ENCODE measurements around the gene DNAAF9. TPM values are rescaled to one million over a fixed set of nuclear protein-coding genes. Genes with fewer than 3 reads are reported as not detected.
"Not testable (repeated sequence)": the region's sequence is repeated elsewhere in the genome, so short reads cannot be mapped to it uniquely, and the experiment has no call there.

Gene DNAAF9
- polyA plus RNA-seq (ENCODE audit: insufficient read length in 3 of 3) = 10 to 100 TPM; 26.0 to 28.6 (median 26.0) TPM

DNA sequence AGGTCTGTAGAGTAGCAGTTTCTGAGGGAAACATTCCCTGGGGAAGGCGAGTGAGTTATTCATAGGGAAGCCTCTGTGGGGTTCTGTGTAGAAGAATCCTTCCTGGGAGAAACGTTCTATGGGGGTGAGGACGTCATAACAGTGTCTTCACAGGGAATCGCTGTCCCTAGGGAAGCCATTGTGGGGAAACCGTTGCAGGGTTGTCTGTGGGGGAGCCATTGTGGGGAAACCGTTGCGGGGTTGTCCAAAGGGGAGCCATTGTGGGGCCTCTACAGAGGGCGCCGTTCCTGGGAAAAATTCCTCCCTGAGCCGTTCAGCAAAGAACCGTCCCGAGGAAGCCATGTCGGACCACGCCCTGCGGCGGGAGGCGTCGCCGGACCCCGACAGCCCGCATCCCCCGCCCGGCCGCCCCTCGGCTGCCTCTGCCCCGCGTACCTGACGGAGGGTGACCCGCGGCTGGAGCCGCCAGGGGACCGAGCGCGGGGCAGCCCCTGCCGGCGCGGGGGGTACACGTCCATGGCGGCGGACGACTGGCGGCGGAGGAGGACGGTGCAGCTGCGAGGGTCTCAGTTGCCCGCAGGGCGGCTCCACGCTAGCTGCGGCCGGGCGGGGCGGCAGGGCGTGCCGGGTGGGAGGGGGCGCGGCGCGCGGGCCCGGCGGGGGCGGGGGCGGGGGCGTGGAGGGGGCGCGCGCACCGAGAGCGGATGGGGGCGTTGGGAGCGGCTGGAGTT lies at the start of gene DNAAF9:
TSS of gene DNAAF9 (minus strand) at position 630 of the 731 bp plus-strand sequence. CDS start at position 518, 112 bp downstream.
- peak in 1 of 3 donors; percentile 32 for DNase-seq (ENCODE audit: low read depth in 3 of 3, low spot score in 2 of 3)

DNA sequence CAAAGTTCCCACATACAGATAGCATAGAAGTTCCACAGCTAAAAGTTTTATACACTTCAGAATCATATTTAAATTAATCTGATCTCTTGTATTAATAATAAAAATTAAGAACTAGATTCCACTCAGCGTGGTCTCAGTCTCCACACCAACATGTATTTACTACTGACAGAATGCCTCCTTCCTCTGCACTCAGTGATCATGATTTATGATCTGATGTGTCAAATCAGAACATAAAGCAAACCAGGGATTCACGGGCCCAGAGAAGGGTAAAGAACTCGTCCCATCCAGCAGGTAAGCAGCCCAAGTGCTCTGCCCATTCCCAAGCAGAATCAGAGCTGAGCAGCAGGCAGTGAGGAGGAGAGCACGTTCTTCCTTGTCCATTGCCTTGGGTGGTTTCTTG lies 49.2 kb upstream of the DNAAF9 start:
- no peak for DNase-seq (ENCODE audit: low read depth in 3 of 3, low spot score in 2 of 3)

DNA sequence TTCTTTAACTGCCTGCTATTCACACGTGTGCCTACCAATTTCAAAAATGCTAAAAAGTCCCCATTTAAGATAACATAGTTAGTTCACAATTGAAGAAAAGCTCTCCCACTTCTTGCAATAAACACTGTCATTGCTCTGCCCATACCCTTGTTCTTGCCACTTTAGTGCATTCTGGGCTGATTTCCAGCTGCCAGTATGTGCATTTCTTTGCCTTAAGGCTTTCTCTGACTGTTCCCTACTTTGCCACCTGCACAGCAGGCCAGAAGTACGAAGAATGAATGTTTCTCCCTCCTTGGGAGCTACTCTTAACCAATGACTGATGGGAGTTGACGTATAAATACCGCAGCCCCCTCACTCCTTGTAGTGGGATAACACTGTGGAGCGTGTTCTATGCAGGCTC lies 47.4 kb upstream of the DNAAF9 start:
- no peak for DNase-seq (ENCODE audit: low read depth in 3 of 3, low spot score in 2 of 3)

DNA sequence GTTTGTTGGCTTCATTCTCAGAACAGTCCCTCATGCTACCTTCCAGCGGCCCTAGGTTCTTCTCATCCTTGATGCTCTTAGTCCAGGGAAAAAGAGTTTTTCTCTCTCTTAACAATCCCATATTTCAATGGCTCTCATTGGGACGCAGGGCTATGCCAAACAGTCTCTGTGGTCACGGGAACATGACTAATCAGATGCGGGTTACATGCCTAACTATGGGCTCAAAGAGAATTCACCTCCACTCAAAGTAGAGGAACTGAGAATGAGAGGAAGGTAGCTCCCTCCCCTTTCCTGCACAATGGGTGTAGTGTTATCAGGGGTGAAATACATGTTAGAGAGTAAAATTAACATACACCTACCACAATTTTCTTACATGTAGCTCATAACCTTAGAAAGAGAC lies 45.2 kb upstream of the DNAAF9 start:
- DNase-seq (ENCODE audit: low read depth in 3 of 3, low spot score in 2 of 3) = no peak

DNA sequence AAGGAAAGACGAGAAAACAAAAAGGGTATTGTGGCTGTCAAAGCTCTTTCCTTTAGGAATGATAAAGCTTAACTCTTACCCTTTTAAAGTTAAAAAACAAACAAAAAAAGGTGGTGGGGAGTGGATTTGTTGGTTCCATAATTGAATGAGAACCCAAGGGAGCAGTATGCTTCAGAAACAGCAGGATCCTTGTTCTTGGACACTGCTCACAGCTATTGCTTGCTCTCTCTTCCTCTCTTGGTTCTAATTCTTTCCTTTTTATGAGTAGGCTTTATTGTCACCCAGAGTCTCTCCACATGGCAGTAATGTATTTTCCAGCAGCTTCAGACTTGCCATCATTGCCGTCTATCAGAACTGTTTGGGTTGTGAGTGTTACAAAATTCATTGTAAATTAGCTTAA lies 44.7 kb upstream of the DNAAF9 start:
- no peak for DNase-seq (ENCODE audit: low read depth in 3 of 3, low spot score in 2 of 3)

DNA sequence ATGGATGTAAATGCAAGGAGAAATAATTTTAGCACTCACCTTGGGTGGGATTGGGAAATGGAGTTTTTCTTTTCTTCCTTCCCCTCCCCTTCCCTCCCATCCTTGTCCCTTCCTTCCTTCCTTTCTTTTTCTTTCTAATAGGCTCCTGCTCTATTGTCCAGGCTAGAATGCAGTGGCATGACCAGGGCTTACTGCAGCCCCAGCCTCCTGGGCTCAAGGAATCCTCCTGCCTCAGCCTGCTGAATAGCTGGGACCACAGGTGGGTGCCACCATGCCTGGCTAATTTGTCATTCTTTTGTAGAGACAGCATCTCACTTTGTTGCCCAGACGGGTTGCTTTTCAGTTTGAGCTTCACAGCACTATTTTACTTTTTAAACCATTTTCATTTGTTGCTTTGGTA lies 41.9 kb upstream of the DNAAF9 start:
- no peak for DNase-seq (ENCODE audit: low read depth in 3 of 3, low spot score in 2 of 3)

DNA sequence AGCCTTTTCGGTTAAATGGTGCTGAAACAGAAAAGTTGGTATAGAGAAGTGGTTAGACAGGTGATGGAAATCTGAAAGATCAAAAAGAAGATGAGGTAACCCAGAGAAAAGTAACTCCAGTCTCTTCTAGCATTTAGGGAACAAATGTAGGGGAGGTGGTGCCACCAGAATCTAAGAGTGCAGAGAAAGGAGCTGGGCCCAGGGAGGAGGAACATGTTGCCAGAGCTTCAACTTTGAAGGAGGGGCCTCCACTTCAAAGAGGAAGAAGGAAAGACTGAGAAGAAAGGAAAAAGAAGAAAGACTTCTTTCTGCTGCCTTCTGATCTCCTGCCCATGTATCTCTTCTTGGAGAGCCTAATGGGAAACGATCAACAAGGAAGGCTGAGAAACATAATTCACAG lies 39.9 kb upstream of the DNAAF9 start:
- DNase-seq (ENCODE audit: low read depth in 3 of 3, low spot score in 2 of 3) = no peak

DNA sequence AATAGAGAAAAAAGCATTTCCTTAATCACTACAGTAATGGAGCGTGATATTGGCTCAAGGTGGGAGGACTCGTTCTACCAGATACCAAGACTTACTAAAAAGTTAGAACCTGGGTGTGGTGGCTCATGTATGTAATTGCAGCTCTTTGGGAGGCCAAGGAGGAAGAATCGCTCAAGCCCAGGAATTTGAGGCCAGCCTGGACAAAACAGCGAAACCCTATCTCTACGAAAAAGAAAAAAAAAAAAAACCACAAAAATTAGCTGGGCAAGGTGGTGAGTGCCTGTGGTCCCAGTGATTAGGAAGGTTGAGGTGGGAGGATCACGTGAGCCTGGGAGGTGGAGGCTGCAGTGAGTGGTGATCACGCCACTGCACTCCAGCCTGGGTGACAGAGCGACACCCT lies 39.3 kb upstream of the DNAAF9 start:
- DNase-seq (ENCODE audit: low read depth in 3 of 3, low spot score in 2 of 3) = no peak

DNA sequence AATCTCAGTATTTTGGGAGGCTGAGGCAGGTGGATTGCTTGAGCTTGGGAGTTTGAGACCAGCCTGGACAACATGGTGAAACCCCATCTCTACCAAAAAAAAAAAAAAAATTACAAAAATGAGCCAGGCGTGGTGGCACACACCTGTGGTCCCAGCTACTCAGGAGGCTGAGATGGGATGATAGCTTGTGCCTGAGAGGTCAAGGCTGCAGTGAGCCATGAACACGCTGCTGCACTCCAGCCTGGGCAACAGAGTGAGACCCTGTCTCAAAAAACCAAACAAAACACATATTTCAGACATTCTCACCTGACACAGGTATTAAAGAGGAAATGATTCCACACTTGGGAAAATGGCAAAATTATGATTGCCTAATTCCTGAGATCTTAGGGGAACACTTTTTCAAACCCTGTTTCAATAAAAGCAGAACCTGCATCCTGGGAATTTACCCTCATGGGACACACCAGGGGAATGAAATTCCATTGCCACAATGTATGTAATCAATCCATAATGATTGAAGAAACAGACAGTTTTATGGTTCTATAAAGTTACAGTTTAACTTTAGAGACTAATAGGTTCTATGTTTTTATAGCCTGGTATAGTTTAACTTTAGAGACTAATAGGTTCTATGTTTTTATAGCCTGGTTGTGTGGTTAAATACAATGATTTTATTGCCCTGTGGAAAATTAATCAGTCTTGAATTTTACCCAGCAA lies 29.6 kb upstream of the DNAAF9 start:
- DNase-seq (ENCODE audit: low read depth in 3 of 3, low spot score in 2 of 3) = no peak

DNA sequence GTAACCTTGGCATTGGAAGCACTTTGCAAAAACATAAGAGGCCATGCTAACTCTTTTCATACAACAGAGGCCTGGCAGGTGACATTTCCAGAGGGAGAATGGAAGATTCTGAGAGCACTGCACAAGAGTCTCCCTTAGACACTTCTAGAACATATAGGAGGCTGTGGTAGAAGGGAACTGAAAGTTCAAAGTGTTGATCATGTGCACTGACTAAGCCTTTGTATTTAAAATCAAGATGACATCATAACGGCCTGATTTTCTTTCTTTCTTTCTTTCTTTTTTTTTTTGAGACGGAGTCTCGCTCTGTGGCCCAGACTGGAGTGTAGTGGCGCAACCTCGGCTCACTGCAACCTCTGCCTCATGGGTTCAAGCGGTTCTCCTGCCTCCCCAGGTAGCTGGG lies 26.8 kb upstream of the DNAAF9 start:
- no peak for DNase-seq (ENCODE audit: low read depth in 3 of 3, low spot score in 2 of 3)

DNA sequence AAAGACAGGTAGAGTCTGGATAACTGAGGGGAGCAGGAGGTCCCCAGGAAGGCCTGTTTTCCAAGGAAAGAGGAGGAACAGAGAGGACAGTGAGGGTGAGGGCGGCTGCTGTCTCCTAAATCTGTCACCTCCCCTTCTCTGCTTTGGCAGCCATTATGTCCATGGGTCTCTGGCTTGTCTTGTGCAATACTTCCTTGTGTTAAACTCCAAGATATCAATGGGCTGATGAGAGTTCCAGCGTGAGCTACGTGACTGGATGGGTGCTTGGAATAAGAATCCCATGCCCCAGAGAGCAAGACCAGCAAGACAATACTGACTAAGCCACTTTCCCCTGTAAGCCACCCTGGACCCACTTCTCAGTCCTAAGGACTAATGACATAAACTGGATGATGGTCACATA lies 26.3 kb upstream of the DNAAF9 start:
- no peak for DNase-seq (ENCODE audit: low read depth in 3 of 3, low spot score in 2 of 3)

DNA sequence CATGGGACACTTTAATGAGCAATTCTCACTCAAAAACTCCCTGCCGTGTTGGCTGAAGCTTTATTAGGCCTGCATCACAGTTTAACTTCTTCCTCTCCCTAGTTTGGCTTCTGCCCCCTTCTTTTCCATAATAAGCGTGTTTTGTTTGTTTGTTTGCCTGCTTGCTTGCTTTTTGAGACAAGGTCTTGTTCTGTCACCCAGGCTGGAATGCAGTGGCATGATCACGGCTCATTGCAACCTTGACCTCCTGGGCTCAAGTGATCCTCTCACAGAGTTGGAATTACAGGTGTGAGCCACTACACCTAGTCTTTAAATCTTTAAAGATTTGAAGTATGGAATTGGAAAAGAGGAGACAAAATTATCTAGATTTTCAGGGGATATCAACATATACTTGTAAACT lies 25.4 kb upstream of the DNAAF9 start:
- DNase-seq (ENCODE audit: low read depth in 3 of 3, low spot score in 2 of 3) = no peak

DNA sequence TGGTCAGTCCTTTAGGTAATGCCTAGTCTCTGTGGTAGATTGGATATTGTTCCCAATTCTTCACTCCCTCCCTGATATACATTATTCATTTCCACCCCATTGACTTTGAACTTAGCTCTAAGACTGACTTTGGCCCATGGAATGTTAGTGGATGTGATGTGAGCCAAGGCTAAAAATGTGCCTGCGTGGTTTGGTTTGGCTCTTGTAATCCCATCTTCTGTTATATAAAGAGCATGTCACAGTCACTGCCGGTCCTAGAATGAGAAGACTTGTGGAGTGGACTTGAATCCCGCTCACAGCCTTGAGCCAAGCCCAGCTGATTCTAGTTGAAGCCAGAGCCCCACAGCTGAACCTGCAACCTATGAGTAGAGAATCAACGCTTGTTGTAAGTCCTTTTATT lies 23.6 kb upstream of the DNAAF9 start:
- DNase-seq (ENCODE audit: low read depth in 3 of 3, low spot score in 2 of 3) = no peak

DNA sequence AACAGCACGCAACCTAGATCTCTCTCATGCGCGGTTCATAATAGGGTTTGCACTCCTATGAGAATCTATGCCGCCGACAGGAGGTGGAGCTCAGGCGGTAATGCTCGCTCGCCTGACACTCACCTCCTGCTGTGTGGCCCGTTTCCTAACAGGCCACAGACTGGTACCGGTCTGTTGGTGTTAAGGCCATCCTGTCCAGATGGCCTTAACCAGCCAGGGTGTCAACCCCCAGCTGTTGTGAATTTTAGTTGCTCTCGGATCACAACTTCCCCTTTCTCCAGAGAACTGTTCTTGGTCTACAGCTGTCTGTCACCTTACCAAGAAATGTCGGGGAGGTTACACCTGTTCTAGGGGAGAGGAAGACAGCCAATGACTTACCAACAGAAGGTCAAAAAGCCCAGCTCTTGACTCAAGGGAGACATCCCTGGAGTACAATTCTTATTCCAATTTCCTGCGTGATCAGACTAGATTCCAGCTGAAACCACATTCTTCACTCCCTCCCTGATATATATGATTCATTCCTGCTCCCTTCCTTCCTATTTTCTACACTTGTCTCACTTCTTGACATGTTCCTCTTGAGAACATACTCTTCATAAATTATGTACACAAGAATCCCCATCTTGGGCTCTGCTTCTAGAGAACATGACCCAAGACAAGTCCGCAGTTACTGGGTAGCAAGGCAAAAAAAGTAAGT lies 23.1 kb upstream of the DNAAF9 start:
- DNase-seq (ENCODE audit: low read depth in 3 of 3, low spot score in 2 of 3) = no peak

DNA sequence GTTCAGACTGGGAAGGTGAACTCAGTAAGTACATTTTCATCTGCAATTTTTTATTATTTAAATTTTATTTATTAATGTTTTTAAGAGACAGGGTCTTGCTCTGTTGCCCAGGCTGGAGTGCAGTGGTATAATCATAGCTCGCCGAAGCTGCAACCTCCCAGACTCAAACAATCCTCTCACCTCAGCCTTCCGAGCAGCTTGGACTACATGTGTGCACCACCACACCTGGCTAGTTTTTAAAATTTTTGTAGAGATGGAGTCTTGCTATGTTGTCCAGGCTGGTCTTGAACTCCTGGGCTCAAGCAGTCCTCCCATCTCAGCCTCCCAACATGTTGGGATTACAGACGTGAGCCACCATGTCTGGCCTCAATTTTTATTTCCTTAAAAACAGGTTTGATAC lies 19.3 kb upstream of the DNAAF9 start:
- not testable (repeated sequence) for DNase-seq (ENCODE audit: low read depth in 3 of 3, low spot score in 2 of 3)

DNA sequence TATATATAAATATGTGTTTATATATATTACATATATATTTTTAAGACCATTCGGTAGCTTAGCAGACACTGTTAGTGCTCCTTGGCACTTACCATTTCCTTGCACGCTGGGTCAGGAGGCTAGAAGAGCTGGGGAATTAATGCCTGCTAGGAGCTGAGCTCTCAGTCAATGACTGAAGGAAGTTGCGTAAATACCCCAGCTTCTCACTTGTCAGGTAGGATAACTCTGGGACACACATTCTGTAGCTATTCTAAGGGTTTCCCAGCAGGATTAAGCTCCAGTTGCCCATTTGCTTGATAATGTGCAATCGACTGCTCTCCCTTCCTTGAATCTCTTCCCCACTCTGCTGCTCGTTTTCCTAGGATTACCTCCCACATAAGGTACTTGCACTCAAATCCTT lies 15.7 kb upstream of the DNAAF9 start:
- DNase-seq (ENCODE audit: low read depth in 3 of 3, low spot score in 2 of 3) = no peak

DNA sequence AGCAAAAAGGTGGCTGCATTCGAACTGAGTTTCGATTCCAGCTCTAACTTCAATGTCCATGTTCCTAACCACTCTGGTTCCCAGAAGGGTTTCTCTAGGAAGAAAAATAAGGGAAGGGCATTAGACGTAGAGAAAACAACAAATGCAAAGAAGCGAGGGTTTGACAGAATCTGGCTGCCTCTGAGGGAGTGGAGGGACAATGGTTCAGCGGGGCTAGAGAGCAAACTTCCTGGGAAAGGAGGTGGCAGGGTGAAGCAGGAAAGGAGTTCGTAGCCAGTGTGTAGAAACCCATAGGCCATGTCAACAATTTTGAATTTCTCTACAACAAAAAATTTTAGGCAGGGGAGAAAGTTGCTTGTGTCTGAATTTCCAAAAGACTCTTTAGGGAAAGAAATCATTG lies 14.5 kb upstream of the DNAAF9 start:
- no peak for DNase-seq (ENCODE audit: low read depth in 3 of 3, low spot score in 2 of 3)

DNA sequence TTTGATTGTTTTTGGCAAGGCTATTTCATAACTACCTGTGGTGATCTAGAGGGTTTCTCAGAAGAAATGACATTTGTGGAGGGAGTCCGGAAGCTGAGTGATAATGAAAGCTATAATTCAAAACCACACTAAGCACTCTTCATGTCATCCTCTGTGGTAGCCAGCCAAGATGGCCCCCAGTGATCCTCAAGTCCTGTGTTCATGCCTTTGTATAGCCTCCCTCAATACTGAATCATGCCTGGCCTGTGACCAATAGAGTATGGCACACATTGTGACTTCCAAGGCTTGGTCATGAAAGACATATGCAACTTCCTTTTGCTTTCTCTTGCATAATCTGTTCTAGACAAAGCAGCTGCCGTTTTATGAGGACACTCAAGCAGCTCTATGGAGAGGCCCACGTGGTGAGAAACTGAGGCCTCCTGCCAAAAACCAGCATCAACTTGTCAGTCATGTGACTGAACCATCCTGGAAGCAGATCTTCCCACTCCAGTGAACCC lies 12.8 kb upstream of the DNAAF9 start:
- no peak for DNase-seq (ENCODE audit: low read depth in 3 of 3, low spot score in 2 of 3)

DNA sequence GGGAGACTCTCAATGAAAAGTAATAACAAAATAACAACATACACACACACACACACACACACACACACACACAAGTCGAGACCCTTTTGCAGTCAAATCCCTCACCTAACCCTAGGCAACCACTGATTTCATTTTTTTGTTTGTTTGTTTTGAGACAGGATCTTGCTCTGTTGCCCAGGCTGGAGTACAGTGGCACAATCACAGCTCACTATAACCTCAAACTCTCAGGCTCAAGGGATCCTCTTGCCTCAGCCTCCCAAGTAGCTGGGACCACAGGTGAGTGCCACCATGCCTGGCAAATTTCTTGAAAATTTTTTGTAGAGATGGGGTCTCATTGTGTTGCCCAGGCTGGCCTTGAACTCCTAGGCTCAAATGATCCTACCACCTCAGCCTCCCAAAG lies 10.7 kb upstream of the DNAAF9 start:
- not testable (repeated sequence) for DNase-seq (ENCODE audit: low read depth in 3 of 3, low spot score in 2 of 3)

DNA sequence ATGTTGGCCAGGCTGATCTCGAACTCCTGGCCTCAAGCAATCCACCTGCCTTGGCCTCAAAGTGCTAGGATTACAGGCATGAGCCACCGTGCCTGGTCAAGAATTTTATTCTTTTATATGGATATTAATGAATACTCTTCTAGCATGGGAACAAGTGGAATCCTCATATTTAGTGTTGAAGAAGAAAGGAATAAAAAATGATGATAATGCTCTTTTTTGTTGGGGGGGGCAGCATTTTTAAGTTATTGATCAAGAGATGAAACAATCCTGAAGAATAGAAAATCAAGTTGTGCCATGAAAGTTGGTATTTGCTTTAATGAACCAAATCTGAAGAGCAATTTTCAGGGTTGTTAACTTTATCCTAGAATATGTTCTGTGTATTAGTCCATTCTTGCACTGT lies 6.7 kb upstream of the DNAAF9 start:
- DNase-seq (ENCODE audit: low read depth in 3 of 3, low spot score in 2 of 3) = no peak

DNA sequence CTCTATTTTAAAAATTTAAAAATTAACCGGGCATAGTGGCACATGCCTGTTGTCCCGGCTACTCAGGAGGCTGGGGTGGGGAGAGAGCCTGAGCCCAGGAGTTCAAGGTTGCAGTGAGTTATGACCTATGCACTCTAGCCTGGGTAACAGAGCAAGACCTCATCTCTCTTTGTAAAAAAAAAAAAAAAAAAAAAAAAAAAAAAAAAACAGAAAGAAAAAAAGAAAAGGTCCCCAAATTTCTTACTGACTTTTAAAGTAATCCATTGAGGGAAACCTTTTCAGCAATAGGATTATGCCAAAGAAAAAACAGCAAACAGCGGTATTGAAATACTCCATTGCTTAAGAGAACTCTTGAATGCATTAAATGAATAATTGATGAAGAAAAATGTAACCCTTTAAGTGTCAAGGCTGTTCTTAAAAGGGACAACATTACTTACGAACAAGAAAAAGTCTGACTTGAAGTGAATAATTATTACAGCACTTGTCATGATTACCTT lies 6.0 kb upstream of the DNAAF9 start:
- no peak for DNase-seq (ENCODE audit: low read depth in 3 of 3, low spot score in 2 of 3)

All from right renal cortex interstitium (tissue), 3 donors.